ENCODE measurements around the gene ASPSCR1. TPM values are rescaled to one million over a fixed set of nuclear protein-coding genes. Genes with fewer than 3 reads are reported as not detected.

ASPSCR1 gene
- total RNA-seq, 2 experiments from 2014 or later, result 27.0 to 33.7 TPM

DNA sequence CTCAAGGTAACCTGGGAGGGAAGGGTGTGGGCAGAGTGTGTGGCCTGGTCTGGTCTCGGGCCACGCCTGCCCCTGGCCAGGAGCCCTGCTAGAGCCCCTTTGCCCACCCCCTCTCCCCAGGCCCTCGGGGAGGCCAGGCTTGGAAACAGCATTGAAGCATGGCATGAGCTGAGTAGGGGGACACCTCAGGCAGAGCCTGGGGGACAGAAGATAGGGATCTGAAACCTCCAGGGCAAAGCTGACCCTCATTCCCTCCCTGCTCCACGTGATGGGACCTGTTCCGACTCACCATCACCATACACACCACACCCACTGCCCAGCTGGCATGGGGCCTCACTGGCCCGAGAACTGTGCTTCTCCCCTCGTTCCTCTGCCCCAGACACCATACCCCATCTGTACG, 71.7 kb downstream of the ASPSCR1 start:
- ATAC-seq (no peak), DNase-seq (no peak)
- CTCF ChIA-PET, result interaction anchor here (1.4 kb wide), 1 partner anchor 11 kb away, joined by 5 read pairs; the partner anchor contains the start of gene DCXR
- Mint-ChIP-seq H3K4me3 (no peak overlapping the region), H3K9me3 (ENCODE audit: insufficient read depth) (no peaks in the 10 kb centered on the region), H3K27ac (peak overlapping the region; percentile 46), H3K27me3 (ENCODE audit: low read depth) (no peaks in the 10 kb centered on the region), H3K36me3 (ENCODE audit: low read depth) (no peaks in the 10 kb centered on the region), H3K4me1 (ENCODE audit: low read depth) (peaks cover 20% of the 10 kb centered on the region)
- POLR2A ChIA-PET, result no interaction called here

DNA sequence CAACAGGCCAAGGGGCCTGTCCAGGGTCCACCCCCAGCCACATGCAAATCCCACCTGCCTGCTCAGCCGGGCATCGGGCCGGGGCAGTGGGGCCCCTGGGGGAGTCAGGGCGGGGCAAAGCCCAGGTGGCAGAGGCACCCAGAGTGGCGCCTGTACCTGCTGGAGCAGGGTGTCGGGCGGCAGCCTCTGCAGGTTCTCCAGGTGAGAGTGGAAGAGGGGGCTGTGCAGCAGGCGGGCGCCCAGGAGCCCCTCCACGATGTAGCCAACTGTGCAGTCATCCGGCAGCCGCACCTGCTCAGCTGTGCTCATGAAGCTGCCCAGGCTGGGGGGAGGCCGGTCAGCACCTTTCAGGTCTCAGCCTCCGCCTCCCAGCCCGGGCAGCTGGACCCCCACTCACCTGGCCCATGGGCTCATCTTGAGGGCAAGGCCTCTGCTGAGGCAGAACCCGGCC, 72.1 kb downstream of the ASPSCR1 start:
- POLR2A ChIA-PET, result interaction anchor here (2.0 kb wide), 1 partner anchor 12 kb away, joined by 12 read pairs; the partner anchor contains the start of gene DCXR
- H3K36me3 Mint-ChIP-seq (ENCODE audit: low read depth), result no peaks in the 10 kb centered on the region
- no peaks in the 10 kb centered on the region for H3K9me3 Mint-ChIP-seq (ENCODE audit: insufficient read depth)
- CTCF ChIA-PET, result interaction anchor here (1.4 to 3.1 kb wide), 3 partner anchors 12 to 19 kb away, joined by 5 to 17 read pairs (median 11); partner anchors contain the start of genes DCXR and RAC3
- ATAC-seq (no peak), DNase-seq (no peak)
- H3K27ac Mint-ChIP-seq, result no peak overlapping the region
- peaks cover 20% of the 10 kb centered on the region for H3K4me1 Mint-ChIP-seq (ENCODE audit: low read depth)
- H3K4me3 Mint-ChIP-seq, result no peak overlapping the region
- no peaks in the 10 kb centered on the region for H3K27me3 Mint-ChIP-seq (ENCODE audit: low read depth)

DNA sequence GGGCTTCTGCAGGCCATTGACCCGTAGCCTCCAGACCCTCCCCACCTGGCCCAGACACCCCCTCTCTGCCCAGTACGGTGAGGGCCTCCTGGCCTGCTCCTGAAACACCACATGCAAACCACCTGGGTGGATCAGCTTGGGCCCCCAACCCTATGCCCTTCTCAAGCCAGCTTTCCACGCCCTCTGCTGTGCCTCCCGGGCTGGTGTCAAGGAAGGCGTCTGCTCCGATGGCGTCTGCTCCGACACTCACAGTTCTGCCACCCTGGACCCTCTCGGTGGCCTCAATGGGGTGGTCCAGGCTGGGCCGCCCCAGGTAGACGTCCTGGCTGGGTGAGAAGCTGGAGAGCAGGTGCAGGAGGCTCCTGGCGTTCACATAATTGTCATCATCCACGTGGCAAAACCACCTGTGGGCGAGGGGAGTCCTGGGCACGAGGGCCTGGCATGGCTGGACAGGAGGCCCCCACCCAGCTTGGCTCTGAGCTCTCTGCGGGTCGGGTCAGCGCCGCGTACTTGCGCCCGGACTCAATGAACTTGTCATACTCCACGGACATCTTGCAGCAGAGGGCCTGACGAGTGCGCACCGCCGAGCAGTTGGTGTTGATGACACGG, 72.8 kb downstream of the ASPSCR1 start:
- CTCF ChIA-PET, result interaction anchor here (0.8 to 3.1 kb wide), 3 partner anchors 13 to 91 kb away, joined by 3 to 17 read pairs (median 11); partner anchors contain the start of genes DCXR and RAC3
- POLR2A ChIA-PET, result interaction anchor here (0.9 to 2.0 kb wide), 2 partner anchors 12 to 14 kb away, joined by 4 to 12 read pairs; partner anchors contain the start of gene DCXR

DNA sequence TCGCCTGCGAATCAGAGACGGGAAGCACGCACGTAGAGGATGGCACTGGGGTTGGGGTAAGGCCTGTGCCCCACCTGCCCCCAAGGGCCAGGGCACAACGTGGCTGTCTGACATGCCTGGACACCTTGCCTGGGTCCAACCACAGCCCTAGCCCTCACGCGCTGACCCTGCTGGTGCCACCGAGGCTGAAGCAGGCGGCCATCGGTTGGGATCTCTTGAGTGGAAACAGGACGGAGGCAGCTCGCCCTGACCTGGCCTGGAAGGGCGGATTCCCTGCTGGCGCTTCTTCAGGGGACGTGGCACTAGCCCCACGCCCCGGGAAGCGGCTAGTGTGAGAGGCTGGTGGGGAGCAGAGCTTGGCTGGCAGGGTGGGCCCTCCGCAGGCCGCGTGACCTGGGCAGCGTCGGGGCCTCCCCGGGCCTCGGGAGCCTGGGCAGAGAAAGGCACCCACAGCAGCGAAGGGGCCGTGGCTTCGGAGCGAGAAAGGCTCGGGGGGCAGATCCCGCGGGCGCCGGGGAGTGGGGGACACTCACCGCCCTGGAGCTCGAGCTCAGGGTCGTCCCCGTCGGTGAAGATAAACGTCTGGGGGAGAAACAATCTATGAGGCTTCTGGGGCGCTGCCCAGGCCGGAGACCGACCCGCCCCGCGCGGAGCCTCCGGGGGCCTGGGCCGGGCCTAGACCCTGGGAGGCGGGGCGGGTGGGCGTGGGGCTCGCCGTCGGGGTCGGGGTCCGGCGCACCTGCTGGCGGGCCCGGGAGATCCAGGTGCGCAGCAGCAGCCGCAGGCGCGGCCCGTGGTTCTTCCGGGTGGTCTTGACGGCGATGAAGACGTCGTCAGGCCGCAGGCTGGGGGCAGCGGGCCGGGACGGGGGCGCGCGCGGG, 73.6 kb downstream of the ASPSCR1 start:
- Mint-ChIP-seq H3K27ac (peak overlapping the region; percentile 80), H3K4me1 (ENCODE audit: low read depth) (peaks cover 24% of the 10 kb centered on the region), H3K36me3 (ENCODE audit: low read depth) (peaks cover under 1% of the 10 kb centered on the region), H3K27me3 (ENCODE audit: low read depth) (no peaks in the 10 kb centered on the region), H3K4me3 (peak overlapping the region; percentile 80), H3K9me3 (ENCODE audit: insufficient read depth) (no peaks in the 10 kb centered on the region)
- POLR2A ChIA-PET, result interaction anchor here (0.9 to 2.0 kb wide), 2 partner anchors 13 to 14 kb away, joined by 4 to 12 read pairs; partner anchors contain the start of gene DCXR
- ATAC-seq (peak; percentile 22), DNase-seq (no peak)
- CTCF ChIA-PET, result interaction anchor here (0.8 to 3.1 kb wide), 3 partner anchors 13 to 91 kb away, joined by 3 to 17 read pairs (median 11); partner anchors contain the start of genes DCXR and RAC3

More for the DNA sequence above, 72.8 kb downstream of the ASPSCR1 start:
- DNase-seq (no peak), ATAC-seq (no peak)
- Mint-ChIP-seq H3K27me3 (ENCODE audit: low read depth) (no peaks in the 10 kb centered on the region), H3K4me3 (peak overlapping the region; percentile 80), H3K36me3 (ENCODE audit: low read depth) (no peaks in the 10 kb centered on the region), H3K27ac (peak overlapping the region; percentile 80), H3K4me1 (ENCODE audit: low read depth) (peaks cover 24% of the 10 kb centered on the region), H3K9me3 (ENCODE audit: insufficient read depth) (no peaks in the 10 kb centered on the region)

DNA sequence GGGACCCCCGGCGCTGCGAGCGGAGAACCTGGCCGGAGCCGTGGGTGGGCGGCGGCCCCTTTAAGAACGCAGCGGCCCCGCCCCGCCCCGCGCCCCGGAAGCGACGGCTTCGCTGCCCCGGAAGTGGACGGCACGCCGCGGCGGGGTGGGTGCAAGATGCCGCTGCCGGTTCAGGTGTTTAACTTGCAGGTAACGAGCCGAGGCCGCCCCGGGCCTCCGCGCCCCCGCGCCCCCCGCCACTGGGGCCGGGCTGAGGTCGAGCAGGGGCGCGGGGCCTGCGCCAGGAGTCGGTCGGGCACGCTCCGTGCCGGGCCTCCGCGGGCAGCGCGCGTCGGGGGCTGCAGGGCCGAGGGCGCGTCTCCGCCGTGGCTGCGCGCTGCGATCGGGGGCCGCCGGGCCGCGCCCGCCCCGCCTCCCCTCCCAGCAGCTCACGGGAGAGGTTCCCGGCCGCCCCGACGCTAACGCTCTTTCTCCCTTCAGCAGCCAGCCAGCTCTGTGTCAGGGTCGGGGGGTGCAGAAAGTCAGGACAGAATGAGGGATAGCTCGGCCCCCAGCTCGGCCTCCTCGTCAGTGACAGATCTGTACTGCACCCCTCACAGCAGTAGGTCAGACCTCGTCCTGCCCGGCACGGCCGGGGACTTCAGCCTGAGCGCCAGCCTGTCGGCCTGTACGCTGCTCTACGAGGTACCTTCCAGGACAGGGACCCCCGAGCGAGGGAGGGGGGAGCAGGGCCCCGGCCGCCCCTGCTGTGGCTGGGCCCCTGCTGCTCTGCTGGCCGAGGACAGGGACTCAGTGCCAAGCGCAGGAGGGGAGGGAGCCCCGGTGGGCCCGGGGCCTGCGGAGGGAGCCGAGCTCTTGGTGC, 74.6 kb downstream of the ASPSCR1 start, which contains the start of the genes GPS1 and RFNG:
Gene GPS1 (plus strand): TSS at position 123 of the 862 bp plus-strand sequence. CDS start 34 bp downstream, at position 157.
Gene RFNG (minus strand): TSS at position 36 of the 862 bp plus-strand sequence. CDS start 45 bp downstream, outside the sequence.
- H3K4me3 Mint-ChIP-seq, result peak within 1 kb of the TSS; percentile 85
- DNase-seq (peak; percentile 88), ATAC-seq (peak; percentile 92)
- H3K4me1 Mint-ChIP-seq (ENCODE audit: low read depth), result peaks cover 24% of the 10 kb centered on the region
- no peaks in the 10 kb centered on the region for H3K27me3 Mint-ChIP-seq (ENCODE audit: low read depth)
- peaks cover 2% of the 10 kb centered on the region for H3K36me3 Mint-ChIP-seq (ENCODE audit: low read depth)
- no peaks in the 10 kb centered on the region for H3K9me3 Mint-ChIP-seq (ENCODE audit: insufficient read depth)
- H3K27ac Mint-ChIP-seq, result peak within 1 kb of the TSS; percentile 83
- ChIA-PET CTCF (interaction anchor here (3.0 to 3.1 kb wide), 2 partner anchors 14 to 21 kb away, joined by 11 to 17 read pairs; partner anchors contain the start of genes DCXR and RAC3), POLR2A (interaction anchor here (0.9 to 1.0 kb wide), 2 partner anchors 13 to 14 kb away, joined by 3 read pairs; partner anchors contain the start of genes DCXR and DUS1L)

DNA sequence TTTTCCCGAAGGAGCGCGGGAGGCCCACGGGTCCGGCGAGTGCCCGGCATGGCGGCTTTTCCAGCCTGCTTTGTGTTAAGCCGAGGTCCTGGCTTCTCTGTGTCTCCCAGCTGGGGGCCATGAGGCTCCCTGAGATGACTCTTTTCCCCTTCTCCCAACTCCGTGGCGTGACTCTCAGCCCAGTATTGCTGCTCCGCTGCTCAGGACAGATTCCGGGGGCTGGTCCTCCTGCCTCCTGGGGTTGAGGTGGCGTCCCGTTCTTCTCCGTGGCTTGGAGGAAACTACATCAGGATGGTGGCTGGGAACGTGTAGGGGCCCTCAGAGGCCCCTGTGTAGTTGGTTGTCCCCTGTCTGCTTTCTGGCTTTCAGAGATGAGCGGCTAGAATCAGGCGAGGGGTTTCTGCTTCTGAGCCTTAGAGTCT, 75.2 kb downstream of the ASPSCR1 start:
- POLR2A ChIA-PET, result interaction anchor here (0.9 to 1.0 kb wide), 2 partner anchors 13 to 15 kb away, joined by 3 read pairs; partner anchors contain the start of genes DCXR and DUS1L
- ATAC-seq, result no peak
- Mint-ChIP-seq H3K4me1 (ENCODE audit: low read depth) (peaks cover 24% of the 10 kb centered on the region), H3K9me3 (ENCODE audit: insufficient read depth) (no peaks in the 10 kb centered on the region), H3K4me3 (peak overlapping the region; percentile 85), H3K27me3 (ENCODE audit: low read depth) (no peaks in the 10 kb centered on the region), H3K27ac (peak overlapping the region; percentile 55), H3K36me3 (ENCODE audit: low read depth) (peaks cover 3% of the 10 kb centered on the region)
- DNase-seq, result no peak
- CTCF ChIA-PET, result interaction anchor here (3.0 to 3.1 kb wide), 2 partner anchors 15 to 22 kb away, joined by 11 to 17 read pairs; partner anchors contain the start of genes DCXR and RAC3

DNA sequence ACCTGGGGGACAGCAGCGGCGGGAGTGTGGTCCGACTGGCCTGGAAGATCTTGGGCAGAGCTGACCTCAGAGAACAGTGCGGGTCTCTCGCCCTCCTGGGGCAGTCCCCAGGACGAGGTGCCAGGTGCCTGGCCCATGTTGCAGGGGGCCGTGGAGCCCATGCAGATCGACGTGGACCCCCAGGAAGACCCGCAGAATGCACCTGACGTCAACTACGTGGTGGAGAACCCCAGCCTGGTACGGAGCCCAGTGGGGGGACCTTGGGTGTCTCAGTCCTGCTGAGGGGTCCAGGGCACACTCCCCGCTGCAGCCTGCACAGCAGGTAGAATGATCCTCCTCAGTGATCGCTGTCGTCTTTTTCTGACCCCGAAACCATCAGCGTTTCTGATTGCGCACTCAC, 75.7 kb downstream of the ASPSCR1 start:
- ChIA-PET POLR2A (interaction anchor here (0.6 kb wide), 1 partner anchor 53 kb away, joined by 3 read pairs; no protein-coding TSS in a partner anchor), CTCF (no interaction called here)
- Mint-ChIP-seq H3K4me3 (peak overlapping the region; percentile 85), H3K9me3 (ENCODE audit: insufficient read depth) (no peaks in the 10 kb centered on the region), H3K36me3 (ENCODE audit: low read depth) (peaks cover 7% of the 10 kb centered on the region), H3K27me3 (ENCODE audit: low read depth) (no peaks in the 10 kb centered on the region), H3K27ac (peak overlapping the region; percentile 46), H3K4me1 (ENCODE audit: low read depth) (peaks cover 24% of the 10 kb centered on the region)
- ATAC-seq (no peak), DNase-seq (no peak)

DNA sequence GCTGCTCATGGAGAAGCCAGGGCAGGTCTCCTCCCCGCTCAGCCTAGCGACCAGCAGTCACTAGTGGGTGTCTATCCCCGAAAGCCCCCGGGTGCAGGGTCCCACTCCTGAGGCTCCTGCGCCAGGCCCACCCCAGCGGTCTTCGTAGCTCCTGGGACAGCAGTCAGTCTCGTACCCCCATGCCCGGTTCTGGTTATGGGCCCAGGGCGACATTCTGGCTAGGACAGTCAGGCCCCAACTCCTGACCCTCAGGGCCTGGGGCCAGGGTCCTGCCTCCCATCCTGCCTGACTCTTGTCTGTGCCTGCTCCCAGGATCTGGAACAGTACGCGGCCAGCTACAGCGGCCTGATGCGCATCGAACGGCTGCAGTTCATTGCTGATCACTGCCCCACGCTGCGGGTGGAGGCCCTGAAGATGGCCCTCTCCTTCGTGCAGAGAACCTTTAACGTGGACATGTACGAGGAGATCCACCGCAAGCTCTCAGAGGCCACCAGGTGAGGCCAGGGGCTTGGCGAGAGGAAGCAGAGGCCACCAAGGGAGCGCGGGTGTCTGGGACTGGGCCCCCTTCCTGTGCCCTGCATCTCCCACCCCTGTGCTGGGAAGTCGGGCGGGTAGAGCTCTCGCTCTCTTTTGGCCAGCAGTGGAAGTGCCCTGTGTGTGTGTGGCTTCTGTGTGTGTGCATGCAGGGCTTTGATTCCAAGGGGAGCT, 76.3 kb downstream of the ASPSCR1 start:
- no peak for DNase-seq
- ChIA-PET POLR2A (interaction anchor here (0.6 kb wide), 1 partner anchor 52 kb away, joined by 3 read pairs; no protein-coding TSS in a partner anchor), CTCF (interaction anchor here (1.5 kb wide), 1 partner anchor 153 kb away, joined by 4 read pairs; no protein-coding TSS in a partner anchor)
- peaks cover 9% of the 10 kb centered on the region for H3K36me3 Mint-ChIP-seq (ENCODE audit: low read depth)
- ATAC-seq, result no peak
- no peaks in the 10 kb centered on the region for H3K27me3 Mint-ChIP-seq (ENCODE audit: low read depth)
- peak overlapping the region; percentile 46 for H3K27ac Mint-ChIP-seq
- no peaks in the 10 kb centered on the region for H3K9me3 Mint-ChIP-seq (ENCODE audit: insufficient read depth)
- peak overlapping the region; percentile 85 for H3K4me3 Mint-ChIP-seq
- H3K4me1 Mint-ChIP-seq (ENCODE audit: low read depth), result peaks cover 24% of the 10 kb centered on the region

DNA sequence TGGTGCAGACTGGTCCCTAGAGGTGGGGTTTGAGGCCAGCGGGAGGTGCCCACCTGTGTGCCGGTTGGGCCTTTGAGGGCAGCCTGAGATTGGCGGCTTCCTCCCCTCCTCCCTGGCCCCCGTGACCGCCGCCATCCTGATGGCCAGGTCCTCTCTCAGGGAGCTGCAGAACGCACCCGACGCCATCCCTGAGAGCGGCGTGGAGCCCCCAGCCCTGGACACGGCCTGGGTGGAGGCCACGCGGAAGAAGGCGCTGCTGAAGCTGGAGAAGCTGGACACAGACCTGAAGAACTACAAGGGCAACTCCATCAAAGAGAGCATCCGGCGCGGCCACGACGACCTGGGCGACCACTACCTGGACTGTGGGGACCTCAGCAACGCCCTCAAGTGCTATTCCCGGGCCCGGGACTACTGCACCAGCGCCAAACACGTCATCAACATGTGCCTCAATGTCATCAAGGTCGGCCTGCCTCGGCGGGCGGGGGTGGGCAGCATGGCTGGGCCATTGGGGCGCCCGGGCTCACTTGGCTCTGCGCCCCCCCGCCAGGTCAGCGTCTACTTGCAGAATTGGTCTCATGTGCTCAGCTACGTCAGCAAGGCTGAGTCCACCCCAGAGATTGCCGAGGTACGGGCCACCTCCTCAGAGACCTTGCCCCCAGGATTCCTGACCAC, 77.1 kb downstream of the ASPSCR1 start:
- DNase-seq (no peak), ATAC-seq (no peak)
- no peak overlapping the region for H3K4me3 Mint-ChIP-seq
- H3K4me1 Mint-ChIP-seq (ENCODE audit: low read depth), result peaks cover 24% of the 10 kb centered on the region
- H3K27ac Mint-ChIP-seq, result no peak overlapping the region
- ChIA-PET POLR2A (no interaction called here), CTCF (interaction anchor here (1.5 kb wide), 1 partner anchor 152 kb away, joined by 4 read pairs; no protein-coding TSS in a partner anchor)
- no peaks in the 10 kb centered on the region for H3K9me3 Mint-ChIP-seq (ENCODE audit: insufficient read depth)
- H3K27me3 Mint-ChIP-seq (ENCODE audit: low read depth), result no peaks in the 10 kb centered on the region
- peaks cover 9% of the 10 kb centered on the region for H3K36me3 Mint-ChIP-seq (ENCODE audit: low read depth)
